Measurements from ENCODE around the gene PIGX. TPM values are rescaled to one million over a fixed set of nuclear protein-coding genes. Genes with fewer than 3 reads are reported as not detected.

Gene PIGX
- 10 to 100 TPM in 1 of 2 donors, 1 to 10 TPM in 1; 7.4 to 12.7 TPM for polyA plus RNA-seq

DNA sequence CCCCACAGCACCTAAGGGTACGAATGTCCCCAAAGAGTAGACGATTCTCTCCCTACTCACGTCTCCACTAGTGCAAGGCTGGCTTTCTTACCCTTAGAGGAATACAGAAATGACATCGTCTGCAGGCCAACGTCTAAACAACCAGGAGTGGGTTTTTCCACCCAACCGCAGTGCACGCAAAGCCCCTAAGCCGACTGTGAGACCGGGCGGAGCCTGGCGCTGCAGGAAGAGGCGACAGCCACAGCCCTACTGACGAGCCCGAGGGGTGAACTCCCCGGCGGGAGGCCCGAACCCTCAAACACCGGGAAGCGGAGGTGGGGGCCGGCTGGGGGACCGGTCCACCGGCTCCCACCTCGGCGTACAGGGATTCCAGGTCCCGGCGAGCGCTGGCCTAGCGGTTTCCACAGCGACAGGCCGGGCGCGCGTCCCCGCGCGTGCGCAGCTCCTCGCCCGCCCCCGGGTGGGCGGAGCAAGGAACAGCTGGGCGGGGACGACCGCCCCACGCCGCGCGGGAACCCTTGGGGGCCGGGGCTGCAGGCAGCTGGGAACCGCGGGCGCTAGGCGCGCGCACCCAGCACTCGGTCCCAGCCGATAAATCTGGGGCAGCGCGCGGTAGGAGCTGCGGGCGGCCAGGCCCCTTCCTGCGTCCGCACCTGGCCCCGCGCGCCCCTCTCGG lies at the start of gene PIGX, which contains the start of gene CEP19:
Gene PIGX (plus strand): TSS at position 540 of the 676 bp plus-strand sequence.
Gene CEP19 (minus strand): TSS at position 413 of the 676 bp plus-strand sequence. CDS start 3,593 bp downstream, outside the sequence.
- peak within 1 kb of the TSS; percentile 87 to 88 for H3K27ac ChIP-seq (ENCODE audit: low read depth in 2 of 2, low read length in 1 of 2)
- peak within 1 kb of the TSS; percentile 85 to 87 for H3K4me3 ChIP-seq (ENCODE audit: low read depth in 1 of 2, low read length in 2 of 2)
- no peaks in the 10 kb centered on the region for H3K36me3 ChIP-seq (ENCODE audit: control insufficient read depth in 2 of 2, insufficient read depth in 2 of 2, low read length in 1 of 2)
- peaks cover 0 to 2% of the 10 kb centered on the region in 2 donors for H3K4me1 ChIP-seq (ENCODE audit: control insufficient read depth in 2 of 2, insufficient read depth in 2 of 2, low read length in 1 of 2)
- no peaks in the 10 kb centered on the region for H3K27me3 ChIP-seq (ENCODE audit: control insufficient read depth in 1 of 2, insufficient read depth in 2 of 2, low read length in 2 of 2)
- no peaks in the 10 kb centered on the region for H3K9me3 ChIP-seq (ENCODE audit: control insufficient read depth in 2 of 2, insufficient read depth in 1 of 2, low read depth in 1 of 2, low read length in 1 of 2)
- 0% methylated on average over 41 to 68 of the region's 68 CpGs for WGBS, 2 donors

GRCh38 chr3:196662711-196663571 lies 49.2 kb upstream of the PIGX start:
- WGBS, 2 donors = 70 to 71% methylated on average over 15 of the region's 15 CpGs
- H3K27ac ChIP-seq (ENCODE audit: low read depth in 2 of 2, low read length in 1 of 2) = no peak overlapping the region
- no peak overlapping the region for H3K4me3 ChIP-seq (ENCODE audit: low read depth in 1 of 2, low read length in 2 of 2)
- H3K4me1 ChIP-seq (ENCODE audit: control insufficient read depth in 2 of 2, insufficient read depth in 2 of 2, low read length in 1 of 2) = peaks cover 0 to 6% of the 10 kb centered on the region in 2 donors
- H3K27me3 ChIP-seq (ENCODE audit: control insufficient read depth in 1 of 2, insufficient read depth in 2 of 2, low read length in 2 of 2) = no peaks in the 10 kb centered on the region
- H3K9me3 ChIP-seq (ENCODE audit: control insufficient read depth in 2 of 2, insufficient read depth in 1 of 2, low read depth in 1 of 2, low read length in 1 of 2) = no peaks in the 10 kb centered on the region
- H3K36me3 ChIP-seq (ENCODE audit: control insufficient read depth in 2 of 2, insufficient read depth in 2 of 2, low read length in 1 of 2) = peaks cover 0 to 7% of the 10 kb centered on the region in 2 donors

- Histone ChIP-seq H3K9me3 (ENCODE audit: control insufficient read depth in 2 of 2, insufficient read depth in 1 of 2, low read depth in 1 of 2, low read length in 1 of 2) (no peaks in the 10 kb centered on the region), H3K4me3 (ENCODE audit: low read depth in 1 of 2, low read length in 2 of 2) (no peak overlapping the region), H3K36me3 (ENCODE audit: control insufficient read depth in 2 of 2, insufficient read depth in 2 of 2, low read length in 1 of 2) (no peaks in the 10 kb centered on the region), H3K27me3 (ENCODE audit: control insufficient read depth in 1 of 2, insufficient read depth in 2 of 2, low read length in 2 of 2) (no peaks in the 10 kb centered on the region), H3K4me1 (ENCODE audit: control insufficient read depth in 2 of 2, insufficient read depth in 2 of 2, low read length in 1 of 2) (peaks cover 0 to 3% of the 10 kb centered on the region in 2 donors), H3K27ac (ENCODE audit: low read depth in 2 of 2, low read length in 1 of 2) (peak overlapping the region in 1 of 2 donors; percentile 8)
- 47 to 49% methylated on average over 23 of the region's 23 CpGs for WGBS, 2 donors
Observed at GRCh38 chr3:196666001-196666867, 45.9 kb upstream of the PIGX start.

DNA sequence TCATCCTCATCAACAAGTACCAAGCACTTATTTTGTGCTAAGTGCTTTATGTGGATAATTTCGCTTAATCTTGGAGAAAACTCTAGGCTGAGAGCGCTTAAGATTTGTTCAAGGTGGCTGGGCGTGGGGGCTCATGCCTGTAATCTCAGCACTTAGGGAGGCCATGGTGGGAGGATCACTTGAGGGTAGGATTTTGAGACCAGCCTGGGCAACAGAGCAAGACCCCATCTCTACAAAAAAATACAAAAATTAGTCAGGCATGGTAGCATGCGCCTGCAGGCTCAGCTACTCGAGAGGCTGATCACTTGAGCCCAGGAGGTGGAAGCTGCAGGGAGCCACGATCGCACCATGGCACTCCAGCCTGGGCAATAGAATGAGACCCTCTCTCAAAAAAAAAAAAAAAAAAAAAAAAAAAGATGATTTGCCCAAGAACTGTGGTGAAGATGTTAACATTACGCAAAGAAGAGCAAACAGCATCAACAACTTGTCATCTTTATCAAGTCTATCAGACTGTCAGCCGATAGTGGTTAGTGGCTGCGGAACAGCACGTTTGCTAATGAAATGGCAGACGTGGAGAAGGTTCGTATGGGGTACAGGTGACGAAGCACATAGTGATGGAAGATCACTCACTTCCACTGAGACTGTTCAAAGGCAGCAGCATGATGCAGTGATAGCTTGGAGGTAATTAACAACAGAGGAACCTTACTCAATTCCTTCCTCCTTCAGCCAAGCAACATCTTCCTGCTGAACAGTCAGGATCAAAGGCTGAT lies 44.9 kb upstream of the PIGX start:
- Histone ChIP-seq H3K9me3 (ENCODE audit: control insufficient read depth in 2 of 2, insufficient read depth in 1 of 2, low read depth in 1 of 2, low read length in 1 of 2) (no peaks in the 10 kb centered on the region), H3K36me3 (ENCODE audit: control insufficient read depth in 2 of 2, insufficient read depth in 2 of 2, low read length in 1 of 2) (no peaks in the 10 kb centered on the region), H3K4me3 (ENCODE audit: low read depth in 1 of 2, low read length in 2 of 2) (no peak overlapping the region), H3K4me1 (ENCODE audit: control insufficient read depth in 2 of 2, insufficient read depth in 2 of 2, low read length in 1 of 2) (peaks cover 0 to 3% of the 10 kb centered on the region in 2 donors), H3K27ac (ENCODE audit: low read depth in 2 of 2, low read length in 1 of 2) (no peak overlapping the region), H3K27me3 (ENCODE audit: control insufficient read depth in 1 of 2, insufficient read depth in 2 of 2, low read length in 2 of 2) (no peaks in the 10 kb centered on the region)
- WGBS, 2 donors = 88 to 91% methylated on average over 14 of the region's 14 CpGs

GRCh38 chr3:196670339-196670738 lies 41.8 kb upstream of the PIGX start:
- H3K27ac ChIP-seq (ENCODE audit: low read depth in 2 of 2, low read length in 1 of 2) = no peak overlapping the region
- H3K4me1 ChIP-seq (ENCODE audit: control insufficient read depth in 2 of 2, insufficient read depth in 2 of 2, low read length in 1 of 2) = peaks cover 0 to 3% of the 10 kb centered on the region in 2 donors
- H3K36me3 ChIP-seq (ENCODE audit: control insufficient read depth in 2 of 2, insufficient read depth in 2 of 2, low read length in 1 of 2) = no peaks in the 10 kb centered on the region
- no peak overlapping the region for H3K4me3 ChIP-seq (ENCODE audit: low read depth in 1 of 2, low read length in 2 of 2)
- WGBS, 2 donors = 33 to 50% methylated on average over 6 of the region's 6 CpGs
- H3K9me3 ChIP-seq (ENCODE audit: control insufficient read depth in 2 of 2, insufficient read depth in 1 of 2, low read depth in 1 of 2, low read length in 1 of 2) = no peaks in the 10 kb centered on the region
- H3K27me3 ChIP-seq (ENCODE audit: control insufficient read depth in 1 of 2, insufficient read depth in 2 of 2, low read length in 2 of 2) = no peaks in the 10 kb centered on the region

DNA sequence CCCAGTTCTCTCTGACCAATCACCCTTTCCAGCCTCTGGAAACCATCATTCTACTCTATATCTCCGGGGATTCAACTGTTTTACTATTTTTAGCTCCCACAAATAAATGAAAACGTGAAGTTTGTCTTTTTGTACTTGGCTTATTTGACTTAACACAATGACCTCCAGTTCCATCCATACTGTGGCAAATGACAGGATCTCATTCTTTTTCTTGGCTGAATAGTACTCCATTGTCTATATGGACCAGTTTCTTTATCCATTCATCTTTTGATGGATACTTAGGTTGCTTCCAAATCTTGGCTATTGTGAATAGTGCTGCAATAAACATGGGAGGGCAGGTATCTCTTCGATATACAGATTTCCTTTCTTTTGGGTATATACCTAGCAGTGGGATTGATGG lies 38.5 kb upstream of the PIGX start:
- H3K36me3 ChIP-seq (ENCODE audit: control insufficient read depth in 2 of 2, insufficient read depth in 2 of 2, low read length in 1 of 2) = no peaks in the 10 kb centered on the region
- H3K27ac ChIP-seq (ENCODE audit: low read depth in 2 of 2, low read length in 1 of 2) = no peak overlapping the region
- WGBS, 2 donors = 85% methylated on average over 3 of the region's 3 CpGs
- no peaks in the 10 kb centered on the region for H3K9me3 ChIP-seq (ENCODE audit: control insufficient read depth in 2 of 2, insufficient read depth in 1 of 2, low read depth in 1 of 2, low read length in 1 of 2)
- no peaks in the 10 kb centered on the region for H3K4me1 ChIP-seq (ENCODE audit: control insufficient read depth in 2 of 2, insufficient read depth in 2 of 2, low read length in 1 of 2)
- H3K27me3 ChIP-seq (ENCODE audit: control insufficient read depth in 1 of 2, insufficient read depth in 2 of 2, low read length in 2 of 2) = no peaks in the 10 kb centered on the region
- no peak overlapping the region for H3K4me3 ChIP-seq (ENCODE audit: low read depth in 1 of 2, low read length in 2 of 2)

- Histone ChIP-seq H3K27ac (ENCODE audit: low read depth in 2 of 2, low read length in 1 of 2) (no peak overlapping the region), H3K36me3 (ENCODE audit: control insufficient read depth in 2 of 2, insufficient read depth in 2 of 2, low read length in 1 of 2) (no peaks in the 10 kb centered on the region), H3K27me3 (ENCODE audit: control insufficient read depth in 1 of 2, insufficient read depth in 2 of 2, low read length in 2 of 2) (no peaks in the 10 kb centered on the region), H3K4me1 (ENCODE audit: control insufficient read depth in 2 of 2, insufficient read depth in 2 of 2, low read length in 1 of 2) (no peaks in the 10 kb centered on the region), H3K4me3 (ENCODE audit: low read depth in 1 of 2, low read length in 2 of 2) (no peak overlapping the region), H3K9me3 (ENCODE audit: control insufficient read depth in 2 of 2, insufficient read depth in 1 of 2, low read depth in 1 of 2, low read length in 1 of 2) (no peaks in the 10 kb centered on the region)
- WGBS, 2 donors = 36 to 44% methylated on average over 1 of the region's 1 CpG
Observed at GRCh38 chr3:196677353-196677752, 34.8 kb upstream of the PIGX start.

GRCh38 chr3:196677931-196678330 lies 34.2 kb upstream of the PIGX start:
- Histone ChIP-seq H3K4me3 (ENCODE audit: low read depth in 1 of 2, low read length in 2 of 2) (no peak overlapping the region), H3K9me3 (ENCODE audit: control insufficient read depth in 2 of 2, insufficient read depth in 1 of 2, low read depth in 1 of 2, low read length in 1 of 2) (no peaks in the 10 kb centered on the region), H3K4me1 (ENCODE audit: control insufficient read depth in 2 of 2, insufficient read depth in 2 of 2, low read length in 1 of 2) (no peaks in the 10 kb centered on the region), H3K27ac (ENCODE audit: low read depth in 2 of 2, low read length in 1 of 2) (no peak overlapping the region), H3K36me3 (ENCODE audit: control insufficient read depth in 2 of 2, insufficient read depth in 2 of 2, low read length in 1 of 2) (no peaks in the 10 kb centered on the region), H3K27me3 (ENCODE audit: control insufficient read depth in 1 of 2, insufficient read depth in 2 of 2, low read length in 2 of 2) (no peaks in the 10 kb centered on the region)
- 72 to 85% methylated on average over 1 of the region's 1 CpG for WGBS, 2 donors
